DND-41 (cell line): ENCODE results near the gene OR2AE1.

Source experiments
- ATAC-seq: fragments of 200-7000 bp; cut with Tn5 transposase; 3 replicates; pipeline ENCODE4 v1.9.1; 2021; ENCODE audit warnings: low read depth; ENCODE audit not compliant: insufficient read depth
- DNase-seq: peaks from one replicate; pipeline ENCODE4 v3.0.0-alpha.2; 2020
- H2AFZ ChIP-seq: 2 replicates; pipeline ENCODE4 v1.6.0; 2012; ENCODE audit warnings: low read depth, low read length
- H3K27ac ChIP-seq: 2 replicates; pipeline ENCODE4 v1.5.1; 2012; ENCODE audit warnings: low read length, inconsistent platforms
- H3K27me3 ChIP-seq: fragments of 200-600 bp; sonication (generic); 2 replicates; pipeline ENCODE4 v1.6.0; 2012; ENCODE audit warnings: low read length, mild to moderate bottlenecking, inconsistent platforms; ENCODE audit not compliant: insufficient read depth, poor library complexity
- H3K36me3 ChIP-seq: 2 replicates; pipeline ENCODE4 v1.5.1; 2012; ENCODE audit warnings: low read length, inconsistent platforms; ENCODE audit not compliant: insufficient read depth
- H3K4me1 ChIP-seq: 2 replicates; pipeline ENCODE4 v1.5.1; 2012; ENCODE audit warnings: mild to moderate bottlenecking, low read length; ENCODE audit not compliant: insufficient read depth
- H3K4me2 ChIP-seq: 2 replicates; pipeline ENCODE4 v1.6.0; 2012; ENCODE audit warnings: mild to moderate bottlenecking, moderate library complexity, low read length, inconsistent platforms; ENCODE audit not compliant: insufficient read depth
- H3K4me3 ChIP-seq, 2 experiments: fragments of 200-600 bp in 1 of 2; shearing (Covaris generic) in 1 of 2; 2 replicates each; pipeline ENCODE4 v1.5.1; 2012 to 2016; ENCODE audit warnings: inconsistent platforms in 2 of 2, low read length in 2 of 2, mild to moderate bottlenecking in 2 of 2, low read depth in 1 of 2, moderate library complexity in 1 of 2
- H3K79me2 ChIP-seq: 2 replicates; pipeline ENCODE4 v1.6.0; 2012; ENCODE audit warnings: low read length, inconsistent platforms; ENCODE audit not compliant: insufficient read depth
- H3K9ac ChIP-seq: 2 replicates; pipeline ENCODE4 v1.6.0; 2012; ENCODE audit warnings: low read depth, mild to moderate bottlenecking, inconsistent platforms, low read length, moderate library complexity
- H3K9me3 ChIP-seq: 2 replicates; pipeline ENCODE4 v1.5.1; 2012; ENCODE audit warnings: low read length, moderate library complexity, mild to moderate bottlenecking, inconsistent platforms; ENCODE audit not compliant: insufficient read depth, severe bottlenecking
- H4K20me1 ChIP-seq: 2 replicates; pipeline ENCODE4 v1.6.0; 2012; ENCODE audit warnings: low read length; ENCODE audit not compliant: insufficient read depth
- EZH2 ChIP-seq: IDR thresholded peaks from 3 replicates; pipeline ENCODE4 v1.6.1; 2012; ENCODE audit warnings: borderline replicate concordance, low read depth, mild to moderate bottlenecking, moderate library complexity, low read length, inconsistent platforms; ENCODE audit not compliant: severe bottlenecking
- TF ChIP-seq, protein P1 (sequence below): IDR thresholded peaks from 2 replicates; pipeline ENCODE4 v1.5.1; 2012; ENCODE audit warnings: borderline replicate concordance, low read length, moderate library complexity, mild to moderate bottlenecking; ENCODE audit not compliant: poor library complexity, severe bottlenecking; ENCODE audit errors: extremely low read depth

The OR2AE1 gene

DNA sequence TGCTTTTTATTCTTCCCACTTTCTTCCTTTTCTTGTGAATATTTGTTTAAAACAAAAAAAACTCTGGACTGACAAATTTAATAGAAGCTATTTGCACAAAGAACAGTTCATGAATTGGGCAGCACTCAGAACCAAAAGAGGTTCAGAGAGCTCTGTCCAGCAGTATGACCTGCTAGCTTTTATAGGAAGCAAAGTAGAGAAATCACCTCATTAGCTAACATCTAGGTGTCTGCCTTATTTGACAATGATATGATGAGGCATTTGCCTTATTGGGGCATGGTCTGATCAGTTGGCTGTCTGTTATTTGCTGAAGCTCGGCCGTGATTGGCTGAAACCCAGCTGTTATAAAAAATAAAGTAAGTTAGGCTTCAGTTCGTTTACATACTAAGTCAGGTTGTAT lies 43.3 kb upstream of the OR2AE1 start:
- Histone ChIP-seq H2AFZ (peak overlapping the region; percentile 88), H3K79me2 (peaks cover 55% of the 10 kb centered on the region)
- no peak for DNase-seq

DNA sequence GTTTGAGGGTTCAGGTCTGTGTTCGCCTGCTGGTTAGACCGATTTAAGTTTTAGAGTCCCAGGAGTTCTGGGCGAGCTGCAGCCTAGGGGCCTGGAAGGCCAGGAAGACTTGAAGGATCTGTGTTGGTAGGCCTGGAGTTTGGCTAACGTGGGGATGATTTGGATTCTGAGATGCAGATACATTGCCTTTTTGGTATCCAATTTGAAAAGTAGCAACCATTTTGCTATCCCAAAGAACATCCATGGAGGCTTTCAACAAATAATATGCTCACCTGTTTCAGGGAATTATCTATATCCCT lies 42.9 kb upstream of the OR2AE1 start:
- DNase-seq (no peak), ATAC-seq (no peak)
- peak overlapping the region; percentile 90 for H3K27ac ChIP-seq
- no peaks in the 10 kb centered on the region for H3K27me3 ChIP-seq
- peak overlapping the region; percentile 83 for H3K9ac ChIP-seq
- peaks cover 9% of the 10 kb centered on the region for H4K20me1 ChIP-seq
- TF ChIP-seq EZH2, result no peak
- TF ChIP-seq, protein P1, sequence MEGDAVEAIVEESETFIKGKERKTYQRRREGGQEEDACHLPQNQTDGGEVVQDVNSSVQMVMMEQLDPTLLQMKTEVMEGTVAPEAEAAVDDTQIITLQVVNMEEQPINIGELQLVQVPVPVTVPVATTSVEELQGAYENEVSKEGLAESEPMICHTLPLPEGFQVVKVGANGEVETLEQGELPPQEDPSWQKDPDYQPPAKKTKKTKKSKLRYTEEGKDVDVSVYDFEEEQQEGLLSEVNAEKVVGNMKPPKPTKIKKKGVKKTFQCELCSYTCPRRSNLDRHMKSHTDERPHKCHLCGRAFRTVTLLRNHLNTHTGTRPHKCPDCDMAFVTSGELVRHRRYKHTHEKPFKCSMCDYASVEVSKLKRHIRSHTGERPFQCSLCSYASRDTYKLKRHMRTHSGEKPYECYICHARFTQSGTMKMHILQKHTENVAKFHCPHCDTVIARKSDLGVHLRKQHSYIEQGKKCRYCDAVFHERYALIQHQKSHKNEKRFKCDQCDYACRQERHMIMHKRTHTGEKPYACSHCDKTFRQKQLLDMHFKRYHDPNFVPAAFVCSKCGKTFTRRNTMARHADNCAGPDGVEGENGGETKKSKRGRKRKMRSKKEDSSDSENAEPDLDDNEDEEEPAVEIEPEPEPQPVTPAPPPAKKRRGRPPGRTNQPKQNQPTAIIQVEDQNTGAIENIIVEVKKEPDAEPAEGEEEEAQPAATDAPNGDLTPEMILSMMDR, result no peak
- H3K4me1 ChIP-seq, result peaks cover 43% of the 10 kb centered on the region
- H3K4me3 ChIP-seq, result peak overlapping the region; percentile 67 to 83
- peaks cover 58% of the 10 kb centered on the region for H3K79me2 ChIP-seq
- H3K36me3 ChIP-seq, result peaks cover 31% of the 10 kb centered on the region
- peak overlapping the region; percentile 88 for H2AFZ ChIP-seq
- peak overlapping the region; percentile 75 for H3K4me2 ChIP-seq
- peaks cover 4% of the 10 kb centered on the region for H3K9me3 ChIP-seq

More for the DNA sequence above, 43.3 kb upstream of the OR2AE1 start:
- no peak for ATAC-seq
- peak overlapping the region; percentile 75 for H3K4me2 ChIP-seq
- no peak for TF ChIP-seq EZH2
- H3K4me1 ChIP-seq, result peaks cover 43% of the 10 kb centered on the region
- H3K9me3 ChIP-seq, result peaks cover 4% of the 10 kb centered on the region
- no peaks in the 10 kb centered on the region for H3K27me3 ChIP-seq
- peaks cover 28% of the 10 kb centered on the region for H3K36me3 ChIP-seq
- H3K4me3 ChIP-seq, result peak overlapping the region; percentile 67 to 83
- H4K20me1 ChIP-seq, result peaks cover 7% of the 10 kb centered on the region
- peak overlapping the region; percentile 83 for H3K9ac ChIP-seq
- peak overlapping the region; percentile 90 for H3K27ac ChIP-seq

DNA sequence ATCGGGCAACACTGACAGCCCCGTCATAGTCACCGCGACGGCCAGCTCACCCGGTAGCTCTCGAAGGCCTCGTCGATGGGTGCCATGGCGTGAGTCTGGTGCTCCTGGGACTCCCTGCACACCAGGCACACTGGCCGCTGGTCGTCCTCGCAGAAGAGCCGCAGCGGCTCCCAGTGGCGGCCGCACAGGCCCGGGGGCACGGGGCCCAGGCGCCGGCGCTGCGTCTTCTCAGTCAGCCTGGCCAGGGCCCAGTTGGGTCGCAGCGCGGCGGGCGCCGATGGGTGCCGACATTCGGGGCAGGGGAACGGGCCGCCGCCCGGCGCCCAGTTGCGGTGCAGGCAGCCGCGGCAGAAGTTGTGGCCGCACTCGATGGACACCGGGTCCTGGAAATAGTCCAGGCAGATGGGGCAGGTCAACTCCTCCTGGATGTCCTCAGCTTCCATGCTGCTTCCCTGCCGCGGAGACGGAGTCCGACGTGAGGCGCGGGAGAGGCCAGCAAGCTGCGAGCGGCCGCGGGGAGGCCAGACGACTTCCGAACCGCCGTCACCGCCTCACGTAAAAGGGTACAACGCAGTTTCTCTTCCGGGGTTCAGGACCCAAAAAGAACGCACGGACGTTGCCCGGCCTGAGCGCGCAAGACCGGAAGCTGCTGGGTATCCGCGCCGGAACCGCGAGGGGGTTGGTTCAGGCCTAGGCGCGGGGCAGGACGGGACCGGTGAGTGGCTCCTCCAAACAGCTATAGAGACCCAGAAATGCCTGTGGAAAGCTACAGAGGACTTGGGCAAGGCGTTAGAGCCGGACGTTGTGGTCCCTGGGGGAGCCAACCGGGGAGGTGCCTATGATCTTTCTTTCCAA lies 42.4 kb upstream of the OR2AE1 start, which contains the start of gene TRIM4:
Gene TRIM4 (minus strand): TSS at position 572 of the 855 bp plus-strand sequence. CDS start 129 bp downstream, at position 443.
- H3K36me3 ChIP-seq, result peaks cover 34% of the 10 kb centered on the region
- H3K27me3 ChIP-seq, result no peaks in the 10 kb centered on the region
- H4K20me1 ChIP-seq, result peaks cover 12% of the 10 kb centered on the region
- DNase-seq, result peak; percentile 91
- peak within 1 kb of the TSS; percentile 90 for H3K27ac ChIP-seq
- H2AFZ ChIP-seq, result peak within 1 kb of the TSS; percentile 88
- peaks cover 4% of the 10 kb centered on the region for H3K9me3 ChIP-seq
- H3K4me1 ChIP-seq, result peaks cover 43% of the 10 kb centered on the region
- peak; percentile 99 for ATAC-seq
- peak within 1 kb of the TSS; percentile 67 to 83 for H3K4me3 ChIP-seq
- TF ChIP-seq, protein P1, result peak; percentile 42
- TF ChIP-seq EZH2, result no peak
- peak within 1 kb of the TSS; percentile 83 for H3K9ac ChIP-seq
- H3K4me2 ChIP-seq, result peak within 1 kb of the TSS; percentile 75
- peaks cover 61% of the 10 kb centered on the region for H3K79me2 ChIP-seq

DNA sequence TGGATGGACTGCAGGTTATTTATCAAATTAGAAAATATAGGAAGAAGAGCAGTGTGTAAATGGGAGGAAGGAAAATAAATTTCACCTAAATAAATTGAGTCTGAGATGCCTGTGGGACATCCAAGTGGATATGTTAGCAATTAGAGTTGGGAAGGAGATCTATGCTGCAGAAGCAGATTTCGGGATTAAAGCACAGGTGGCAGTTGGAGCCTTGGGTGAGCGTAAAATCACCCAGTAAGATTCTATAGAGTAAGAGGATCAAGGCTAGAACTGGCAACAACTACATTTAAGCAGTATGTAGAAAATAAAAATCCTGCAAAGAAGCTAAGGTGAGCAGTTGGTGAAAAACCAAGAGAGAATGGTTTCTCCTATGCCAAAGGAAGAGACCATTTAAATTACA lies 34.1 kb upstream of the OR2AE1 start:
- Histone ChIP-seq H3K36me3 (peaks cover 79% of the 10 kb centered on the region), H3K4me2 (no peak overlapping the region), H4K20me1 (peaks cover 15% of the 10 kb centered on the region; the same call in 1 of the 2 replicates), H3K4me3 (no peak overlapping the region), H3K4me1 (peaks cover 9% of the 10 kb centered on the region; the same call in 1 of the 2 replicates), H3K9ac (no peak overlapping the region), H3K79me2 (peaks cover 54% of the 10 kb centered on the region), H2AFZ (no peak overlapping the region), H3K27me3 (no peaks in the 10 kb centered on the region), H3K9me3 (no peaks in the 10 kb centered on the region), H3K27ac (no peak overlapping the region)
- DNase-seq (no peak), ATAC-seq (no peak)
- TF ChIP-seq, protein P1, result no peak
- TF ChIP-seq EZH2, result no peak
